ENCODE data around the gene TAS2R4. TPM values are rescaled to one million over a fixed set of nuclear protein-coding genes. Genes with fewer than 3 reads are reported as not detected.
"Not testable (repeated sequence)": the region's sequence is repeated elsewhere in the genome, so short reads cannot be mapped to it uniquely, and the experiment has no call there.

TAS2R4 gene
- total RNA-seq, 1 experiment from 2014 or later, result not detected

- in situ Hi-C loops (cut with HindIII; ENCODE audit: low pct_unique_long_range_greater_than_20kb, low sequenced_read_pairs), result no loop called here
These were observed 13.4 kb downstream of the TAS2R4 start, which contains the start of gene TAS2R5 for GRCh38 chr7:141789917-141790316. Gene TAS2R5 (plus strand): TSS chr7:141790217. CDS start chr7:141790362, 145 bp downstream.

GRCh38 chr7:141792526-141792925 is 16.1 kb downstream of the TAS2R4 start:
- in situ Hi-C loops (cut with HindIII; ENCODE audit: low pct_unique_long_range_greater_than_20kb, low sequenced_read_pairs), result no loop called here
- DNase-seq (ENCODE audit: low read depth), result no peak

More at GRCh38 chr7:141789917-141790316, 13.4 kb downstream of the TAS2R4 start, which contains the start of gene TAS2R5:
- DNase-seq (ENCODE audit: low read depth), result no peak

DNA sequence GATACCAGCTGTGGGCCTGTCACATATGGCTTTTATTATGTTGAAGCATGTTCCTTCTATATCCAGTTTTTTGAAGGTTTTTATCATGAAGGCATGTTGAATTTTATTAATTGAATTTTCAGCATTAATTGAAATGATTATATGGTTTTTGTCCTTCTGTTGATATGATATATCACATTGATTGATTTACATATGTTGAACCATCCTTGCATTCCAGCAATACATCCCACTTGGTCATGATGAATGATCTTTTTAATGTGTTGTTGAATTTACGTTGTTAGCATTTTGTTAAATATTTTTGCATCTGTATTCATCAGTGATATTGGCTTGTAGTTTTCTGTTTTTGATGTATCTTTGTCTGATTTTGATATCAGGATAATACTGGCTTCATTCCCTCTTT is 43.6 kb downstream of the TAS2R4 start:
- DNase-seq (ENCODE audit: low read depth), result no peak

DNA sequence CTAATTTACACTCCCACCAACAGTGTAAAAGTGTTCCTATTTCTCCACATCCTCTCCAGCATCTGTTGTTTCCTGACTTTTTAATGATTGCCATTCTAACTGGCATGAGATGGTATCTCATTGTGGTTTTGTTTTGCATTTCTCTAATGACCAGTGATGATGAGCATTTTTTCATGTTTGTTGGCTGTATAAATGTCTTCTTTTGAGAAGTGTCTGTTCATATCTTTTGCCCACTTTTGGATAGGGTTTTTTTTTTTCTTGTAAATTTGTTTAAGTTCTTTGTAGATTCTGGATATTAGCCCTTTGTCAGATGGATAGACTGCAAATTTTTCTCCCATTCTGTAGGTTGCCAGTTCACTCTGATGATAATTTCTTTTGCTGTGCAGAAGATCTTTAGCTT is 46.0 kb downstream of the TAS2R4 start:
- DNase-seq (ENCODE audit: low read depth); in situ Hi-C loops (cut with HindIII; ENCODE audit: low pct_unique_long_range_greater_than_20kb, low sequenced_read_pairs): not testable (repeated sequence)

More for the DNA sequence above, 43.6 kb downstream of the TAS2R4 start:
- in situ Hi-C loops (cut with HindIII; ENCODE audit: low pct_unique_long_range_greater_than_20kb, low sequenced_read_pairs), result no loop called here

Other genes starting within 250 kb of the TAS2R4 start
- gene AGK, start 225.3 kb upstream of the TAS2R4 start, total RNA-seq (2014; rRNA removed; shearing (Covaris generic); ENCODE audit: low replicate concordance), result 24.0 and 31.1 TPM in 2 replicates
- gene DENND11, start 74.5 kb upstream of the TAS2R4 start, total RNA-seq (2014; rRNA removed; shearing (Covaris generic); ENCODE audit: low replicate concordance), result 1.6 and 1.7 TPM in 2 replicates
- gene WEE2, start 68.3 kb upstream of the TAS2R4 start, total RNA-seq (2014; rRNA removed; shearing (Covaris generic); ENCODE audit: low replicate concordance), result not detected in 2 replicates
- 197 and 231 TPM in 2 replicates for gene SSBP1, start 38.3 kb upstream of the TAS2R4 start, total RNA-seq (2014; rRNA removed; shearing (Covaris generic); ENCODE audit: low replicate concordance)
- gene TAS2R3, start 12.6 kb upstream of the TAS2R4 start, total RNA-seq (2014; rRNA removed; shearing (Covaris generic); ENCODE audit: low replicate concordance), result not detected in 2 replicates
- 0.17 TPM in 1 of 2 replicates, not detected in the other for gene TAS2R5, start 13.5 kb downstream of the TAS2R4 start, total RNA-seq (2014; rRNA removed; shearing (Covaris generic); ENCODE audit: low replicate concordance)
- not detected in 2 replicates for gene PRSS37, start 64.8 kb downstream of the TAS2R4 start, total RNA-seq (2014; rRNA removed; shearing (Covaris generic); ENCODE audit: low replicate concordance)
- not detected in 2 replicates for gene OR9A4, start 139.7 kb downstream of the TAS2R4 start, total RNA-seq (2014; rRNA removed; shearing (Covaris generic); ENCODE audit: low replicate concordance)
- gene CLEC5A, start 170.3 kb downstream of the TAS2R4 start, total RNA-seq (2014; rRNA removed; shearing (Covaris generic); ENCODE audit: low replicate concordance), result not detected in 2 replicates
- not detected in 2 replicates for gene TAS2R38, start 197.1 kb downstream of the TAS2R4 start, total RNA-seq (2014; rRNA removed; shearing (Covaris generic); ENCODE audit: low replicate concordance)
- not detected in 2 replicates for gene MGAM, start 219.2 kb downstream of the TAS2R4 start, total RNA-seq (2014; rRNA removed; shearing (Covaris generic); ENCODE audit: low replicate concordance)